Measurements from ENCODE around the gene ATP9A.
A peak's percentile ranks its signal among the peaks of the same experiment; 100 is the strongest.

Gene ATP9A

GRCh38 chr20:51595744-51596143 is 172.4 kb downstream of the ATP9A start:
- TF ChIP-seq SIN3A (IDR thresholded peaks at IDR 0.05; ENCODE audit: borderline replicate concordance, insufficient read depth, low read length), result no peak
- no peak for TF ChIP-seq TAF1 (IDR thresholded peaks at IDR 0.05; ENCODE audit: borderline replicate concordance, insufficient read depth, low read length)

GRCh38 chr20:51595058-51595532 is 173.1 kb downstream of the ATP9A start:
- TF ChIP-seq REST (IDR thresholded peaks at IDR 0.05; ENCODE audit: insufficient read depth in 1 of 2, low read depth in 2 of 2, low read length in 2 of 2) (no peak), FOXP2 (optimal IDR thresholded peaks at IDR 0.05; ENCODE audit: borderline replicate concordance, extremely low read depth, extremely low read length, insufficient read depth) (peak; percentile 33), POLR2AphosphoS5 (IDR thresholded peaks at IDR 0.05; ENCODE audit: low read depth, low read length) (no peak), SIN3A (IDR thresholded peaks at IDR 0.05; ENCODE audit: borderline replicate concordance, insufficient read depth, low read length) (0 out of 2 replicates have a peak, but pooled peaks have one; percentile 48), TAF1 (IDR thresholded peaks at IDR 0.05; ENCODE audit: borderline replicate concordance, insufficient read depth, low read length) (no peak)

- TF ChIP-seq TAF1 (IDR thresholded peaks at IDR 0.05; ENCODE audit: borderline replicate concordance, insufficient read depth, low read length), result no peak
- TF ChIP-seq REST (IDR thresholded peaks at IDR 0.05; ENCODE audit: insufficient read depth in 1 of 2, low read depth in 2 of 2, low read length in 2 of 2), result no peak
- no peak for TF ChIP-seq SIN3A (IDR thresholded peaks at IDR 0.05; ENCODE audit: borderline replicate concordance, insufficient read depth, low read length)
- no peak for TF ChIP-seq FOXP2 (optimal IDR thresholded peaks at IDR 0.05; ENCODE audit: borderline replicate concordance, extremely low read depth, extremely low read length, insufficient read depth)
- no peak for TF ChIP-seq POLR2AphosphoS5 (IDR thresholded peaks at IDR 0.05; ENCODE audit: low read depth, low read length)
Measured at GRCh38 chr20:51594236-51595057, 173.7 kb downstream of the ATP9A start.

- no peak for TF ChIP-seq TAF1 (IDR thresholded peaks at IDR 0.05; ENCODE audit: borderline replicate concordance, insufficient read depth, low read length)
Measured at GRCh38 chr20:51593584-51593983, 174.6 kb downstream of the ATP9A start.

GRCh38 chr20:51592564-51592963 is 175.6 kb downstream of the ATP9A start:
- TF ChIP-seq REST (IDR thresholded peaks at IDR 0.05; ENCODE audit: insufficient read depth in 1 of 2, low read depth in 2 of 2, low read length in 2 of 2) (no peak), POLR2AphosphoS5 (IDR thresholded peaks at IDR 0.05; ENCODE audit: low read depth, low read length) (no peak), TAF1 (IDR thresholded peaks at IDR 0.05; ENCODE audit: borderline replicate concordance, insufficient read depth, low read length) (no peak)

- TF ChIP-seq POLR2AphosphoS5 (IDR thresholded peaks at IDR 0.05; ENCODE audit: low read depth, low read length), result no peak
- no peak for TF ChIP-seq SIN3A (IDR thresholded peaks at IDR 0.05; ENCODE audit: borderline replicate concordance, insufficient read depth, low read length)
- TF ChIP-seq REST (IDR thresholded peaks at IDR 0.05; ENCODE audit: insufficient read depth in 1 of 2, low read depth in 2 of 2, low read length in 2 of 2), result no peak
- TF ChIP-seq TAF1 (IDR thresholded peaks at IDR 0.05; ENCODE audit: borderline replicate concordance, insufficient read depth, low read length), result no peak
- TF ChIP-seq FOXP2 (optimal IDR thresholded peaks at IDR 0.05; ENCODE audit: borderline replicate concordance, extremely low read depth, extremely low read length, insufficient read depth), result no peak
Measured at GRCh38 chr20:51591871-51592270, 176.3 kb downstream of the ATP9A start.

All from PFSK-1 (cell line).